Liver (tissue), 9 donors: ENCODE measurements around the gene SLC37A4. TPM values are rescaled to one million over a fixed set of nuclear protein-coding genes. Genes with fewer than 3 reads are reported as not detected.
"Not testable (repeated sequence)": the region's sequence is repeated elsewhere in the genome, so short reads cannot be mapped to it uniquely, and the experiment has no call there.

Experiments used
- DNase-seq: peaks from one replicate; pipeline ENCODE4 v3.0.0-alpha.2; 2017; ENCODE audit warnings: low spot score
- H3K27ac ChIP-seq, 2 donors: one replicate each; pipeline ENCODE4 v1.7.0; 2013; ENCODE audit warnings: inconsistent platforms in 2 of 2, low read length in 2 of 2, control low read depth in 1 of 2, low read depth in 1 of 2, mild to moderate bottlenecking in 1 of 2
- H3K27me3 ChIP-seq, 4 donors: one replicate each; pipeline versions ENCODE4 v1.6.1 to v1.7.0; 2013; ENCODE audit warnings: low read length in 3 of 4, inconsistent platforms in 1 of 4, mild to moderate bottlenecking in 1 of 4, moderate library complexity in 1 of 4; ENCODE audit not compliant: control insufficient read depth in 4 of 4, insufficient read depth in 4 of 4
- H3K36me3 ChIP-seq, 4 donors: one replicate each; pipeline versions ENCODE4 v1.6.1 to v1.7.0; 2013; ENCODE audit warnings: low read length in 3 of 4, mild to moderate bottlenecking in 3 of 4, low read depth in 1 of 4, moderate library complexity in 1 of 4; ENCODE audit not compliant: control insufficient read depth in 4 of 4, insufficient read depth in 3 of 4
- H3K4me1 ChIP-seq, 4 donors: one replicate each; pipeline versions ENCODE4 v1.6.1 to v1.7.0; 2013; ENCODE audit warnings: low read length in 3 of 4, mild to moderate bottlenecking in 3 of 4, moderate library complexity in 1 of 4; ENCODE audit not compliant: control insufficient read depth in 4 of 4, insufficient read depth in 4 of 4
- H3K4me3 ChIP-seq, 3 donors: one replicate each; pipeline versions ENCODE4 v1.6.1 to v1.7.0; 2013; ENCODE audit warnings: low read length in 3 of 3, control low read depth in 1 of 3, low read depth in 1 of 3, mild to moderate bottlenecking in 1 of 3
- H3K9ac ChIP-seq, 2 donors: one replicate each; pipeline ENCODE4 v1.7.0; 2013; ENCODE audit warnings: low read length in 2 of 2, mild to moderate bottlenecking in 2 of 2, moderate library complexity in 2 of 2, control low read depth in 1 of 2, low read depth in 1 of 2
- H3K9me3 ChIP-seq, 4 donors: one replicate each; pipeline versions ENCODE4 v1.6.1 to v1.7.0; 2013; ENCODE audit warnings: low read length in 3 of 4; ENCODE audit not compliant: control insufficient read depth in 4 of 4
- EGR1 ChIP-seq, 2 donors: IDR thresholded peaks; 2 replicates each; pipeline ENCODE4 v1.6.1; 2016 to 2018; ENCODE audit warnings: antibody characterized with exemption in 2 of 2, low read depth in 2 of 2
- FOXA2 ChIP-seq: IDR thresholded peaks from 2 replicates; pipeline ENCODE4 v1.6.1; 2016; ENCODE audit warnings: antibody characterized with exemption
- GABPA ChIP-seq, 2 donors: IDR thresholded peaks in 1 of 2; conservative IDR thresholded peaks in 1 of 2; 2 replicates each; pipeline ENCODE4 v1.6.1; 2016; ENCODE audit warnings: antibody characterized with exemption in 2 of 2, mild to moderate bottlenecking in 1 of 2, moderate library complexity in 1 of 2
- HNF4A ChIP-seq, 2 donors: conservative IDR thresholded peaks; 2 replicates each; pipeline ENCODE4 v1.6.1; 2016; ENCODE audit warnings: antibody characterized with exemption in 2 of 2, mild to moderate bottlenecking in 2 of 2
- HNF4G ChIP-seq: IDR thresholded peaks from 2 replicates; pipeline ENCODE4 v1.6.1; 2016; ENCODE audit warnings: antibody characterized with exemption
- JUND ChIP-seq, 2 donors: IDR thresholded peaks; 2 replicates each; pipeline ENCODE4 v1.6.1; 2016; ENCODE audit warnings: antibody characterized with exemption in 2 of 2
- MAX ChIP-seq: IDR thresholded peaks from 2 replicates; pipeline ENCODE4 v1.6.1; 2016; ENCODE audit warnings: antibody characterized with exemption
- NR2F2 ChIP-seq: IDR thresholded peaks from 2 replicates; pipeline ENCODE4 v1.6.1; 2016; ENCODE audit warnings: antibody characterized with exemption
- RAD21 ChIP-seq, 2 donors: IDR thresholded peaks; 2 replicates each; pipeline ENCODE4 v1.6.1; 2016; ENCODE audit warnings: antibody characterized with exemption in 2 of 2, mild to moderate bottlenecking in 2 of 2
- RXRA ChIP-seq, 2 donors: IDR thresholded peaks; 2 replicates each; pipeline ENCODE4 v1.6.1; 2017 to 2018; ENCODE audit warnings: antibody characterized with exemption in 2 of 2, mild to moderate bottlenecking in 1 of 2
- SP1 ChIP-seq: IDR thresholded peaks from 2 replicates; pipeline ENCODE4 v1.6.1; 2018; ENCODE audit warnings: antibody characterized with exemption, mild to moderate bottlenecking
- TAF1 ChIP-seq: conservative IDR thresholded peaks from 2 replicates; pipeline ENCODE4 v1.6.1; 2016; ENCODE audit warnings: antibody characterized with exemption, mild to moderate bottlenecking
- YY1 ChIP-seq: IDR thresholded peaks from 2 replicates; pipeline ENCODE4 v1.6.1; 2016; ENCODE audit warnings: antibody characterized with exemption, mild to moderate bottlenecking
- WGBS: extraction: QIAGEN DNeasy Blood & Tissue Kit; methylation state at CpG from one replicate; pipeline ENCODE4 v1.1.7; 2013; 5-methylcytosine and 5-hydroxymethylcytosine counted together
- polyA plus RNA-seq, 2 donors: library from polyadenylated mRNA; stranded (reverse) in 1 of 2; unstranded in 1 of 2; fragments of 200-250 nt in 1 of 2; fragments of >200 nt in 1 of 2; fragmentation: Nextera tagmentation in 1 of 2; extraction: Ambion mirVana in 1 of 2; gene quantifications; one replicate each; pipeline versions ENCODE4 v1.2.1 to v1.2.3, GENCODE V29; 2013 to 2015
- total RNA-seq, 2 donors: library from RNA; depleted of rRNA; stranded (reverse); fragments of >200 nt; gene quantifications; one replicate each; pipeline ENCODE4 v1.2.3, GENCODE V29; 2014
- TF ChIP-seq, protein P1 (sequence below): IDR thresholded peaks from 2 replicates; pipeline ENCODE4 v1.6.1; 2016; ENCODE audit warnings: antibody characterized with exemption, mild to moderate bottlenecking
- TF ChIP-seq, protein P2 (sequence below): IDR thresholded peaks from 2 replicates; pipeline ENCODE4 v1.6.1; 2016; ENCODE audit warnings: antibody characterized with exemption
- TF ChIP-seq, protein P3 (sequence below): IDR thresholded peaks from 2 replicates; pipeline ENCODE4 v1.6.1; 2016; ENCODE audit warnings: antibody characterized with exemption
- donor health status: healthy.
- donor health status: healthy.
- donor health status: healthy.
- donor health status: healthy.
- donor health status: healthy.

SLC37A4 gene
- total and polyA plus RNA-seq, 4 donors: 62.7 to 184 (median 96.3) TPM

DNA sequence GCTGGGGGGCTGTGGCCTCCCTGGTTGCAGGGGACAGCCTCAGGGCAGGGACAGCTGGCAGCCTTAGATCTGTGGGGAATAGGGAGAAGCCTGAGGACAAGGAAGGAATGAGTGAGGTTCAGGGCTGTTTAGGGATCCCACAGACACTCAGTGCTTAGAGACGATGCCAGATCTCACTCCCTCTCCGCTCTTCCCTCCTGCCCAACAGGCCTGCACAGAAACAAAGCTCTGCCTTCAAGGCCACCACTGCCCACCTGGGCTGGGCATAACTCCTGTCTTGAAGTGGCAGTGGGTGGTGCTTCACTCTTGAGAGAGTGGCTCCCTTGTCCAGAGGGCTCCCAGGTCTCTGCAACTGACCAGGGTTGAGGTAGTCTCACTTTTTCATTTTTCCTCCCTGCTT is 45.9 kb downstream of the SLC37A4 start:
- DNase-seq: no peak
- H3K27ac ChIP-seq: no peak overlapping the region
- no peaks in the 10 kb centered on the region for H3K27me3 ChIP-seq
- no peaks in the 10 kb centered on the region for H3K9me3 ChIP-seq
- TF ChIP-seq YY1 (no peak), HNF4A (conservative IDR thresholded peaks at IDR 0.05) (no peak), RXRA (IDR thresholded peaks at IDR 0.05) (no peak), HNF4G (no peak), TAF1 (no peak), RAD21 (IDR thresholded peaks at IDR 0.05) (no peak), NR2F2 (no peak), JUND (IDR thresholded peaks at IDR 0.05) (no peak), GABPA (IDR thresholded peaks at IDR 0.05 in 1 of 2, conservative IDR thresholded peaks at IDR 0.05 in 1 of 2) (no peak), MAX (no peak), SP1 (no peak), FOXA2 (no peak), EGR1 (IDR thresholded peaks at IDR 0.05; ENCODE audit: low read depth in 2 of 2) (no peak)
- TF ChIP-seq, protein P1, sequence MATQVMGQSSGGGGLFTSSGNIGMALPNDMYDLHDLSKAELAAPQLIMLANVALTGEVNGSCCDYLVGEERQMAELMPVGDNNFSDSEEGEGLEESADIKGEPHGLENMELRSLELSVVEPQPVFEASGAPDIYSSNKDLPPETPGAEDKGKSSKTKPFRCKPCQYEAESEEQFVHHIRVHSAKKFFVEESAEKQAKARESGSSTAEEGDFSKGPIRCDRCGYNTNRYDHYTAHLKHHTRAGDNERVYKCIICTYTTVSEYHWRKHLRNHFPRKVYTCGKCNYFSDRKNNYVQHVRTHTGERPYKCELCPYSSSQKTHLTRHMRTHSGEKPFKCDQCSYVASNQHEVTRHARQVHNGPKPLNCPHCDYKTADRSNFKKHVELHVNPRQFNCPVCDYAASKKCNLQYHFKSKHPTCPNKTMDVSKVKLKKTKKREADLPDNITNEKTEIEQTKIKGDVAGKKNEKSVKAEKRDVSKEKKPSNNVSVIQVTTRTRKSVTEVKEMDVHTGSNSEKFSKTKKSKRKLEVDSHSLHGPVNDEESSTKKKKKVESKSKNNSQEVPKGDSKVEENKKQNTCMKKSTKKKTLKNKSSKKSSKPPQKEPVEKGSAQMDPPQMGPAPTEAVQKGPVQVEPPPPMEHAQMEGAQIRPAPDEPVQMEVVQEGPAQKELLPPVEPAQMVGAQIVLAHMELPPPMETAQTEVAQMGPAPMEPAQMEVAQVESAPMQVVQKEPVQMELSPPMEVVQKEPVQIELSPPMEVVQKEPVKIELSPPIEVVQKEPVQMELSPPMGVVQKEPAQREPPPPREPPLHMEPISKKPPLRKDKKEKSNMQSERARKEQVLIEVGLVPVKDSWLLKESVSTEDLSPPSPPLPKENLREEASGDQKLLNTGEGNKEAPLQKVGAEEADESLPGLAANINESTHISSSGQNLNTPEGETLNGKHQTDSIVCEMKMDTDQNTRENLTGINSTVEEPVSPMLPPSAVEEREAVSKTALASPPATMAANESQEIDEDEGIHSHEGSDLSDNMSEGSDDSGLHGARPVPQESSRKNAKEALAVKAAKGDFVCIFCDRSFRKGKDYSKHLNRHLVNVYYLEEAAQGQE: no peak
- TF ChIP-seq, protein P2, sequence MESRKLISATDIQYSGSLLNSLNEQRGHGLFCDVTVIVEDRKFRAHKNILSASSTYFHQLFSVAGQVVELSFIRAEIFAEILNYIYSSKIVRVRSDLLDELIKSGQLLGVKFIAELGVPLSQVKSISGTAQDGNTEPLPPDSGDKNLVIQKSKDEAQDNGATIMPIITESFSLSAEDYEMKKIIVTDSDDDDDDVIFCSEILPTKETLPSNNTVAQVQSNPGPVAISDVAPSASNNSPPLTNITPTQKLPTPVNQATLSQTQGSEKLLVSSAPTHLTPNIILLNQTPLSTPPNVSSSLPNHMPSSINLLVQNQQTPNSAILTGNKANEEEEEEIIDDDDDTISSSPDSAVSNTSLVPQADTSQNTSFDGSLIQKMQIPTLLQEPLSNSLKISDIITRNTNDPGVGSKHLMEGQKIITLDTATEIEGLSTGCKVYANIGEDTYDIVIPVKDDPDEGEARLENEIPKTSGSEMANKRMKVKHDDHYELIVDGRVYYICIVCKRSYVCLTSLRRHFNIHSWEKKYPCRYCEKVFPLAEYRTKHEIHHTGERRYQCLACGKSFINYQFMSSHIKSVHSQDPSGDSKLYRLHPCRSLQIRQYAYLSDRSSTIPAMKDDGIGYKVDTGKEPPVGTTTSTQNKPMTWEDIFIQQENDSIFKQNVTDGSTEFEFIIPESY: no peak
- TF ChIP-seq, protein P3, sequence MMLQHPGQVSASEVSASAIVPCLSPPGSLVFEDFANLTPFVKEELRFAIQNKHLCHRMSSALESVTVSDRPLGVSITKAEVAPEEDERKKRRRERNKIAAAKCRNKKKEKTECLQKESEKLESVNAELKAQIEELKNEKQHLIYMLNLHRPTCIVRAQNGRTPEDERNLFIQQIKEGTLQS: no peak
- H3K4me1 ChIP-seq: no peaks in the 10 kb centered on the region
- 94% methylated on average over 2 of the region's 2 CpGs for WGBS
- no peak overlapping the region for H3K4me3 ChIP-seq
- no peak overlapping the region for H3K9ac ChIP-seq
- no peaks in the 10 kb centered on the region for H3K36me3 ChIP-seq

DNA sequence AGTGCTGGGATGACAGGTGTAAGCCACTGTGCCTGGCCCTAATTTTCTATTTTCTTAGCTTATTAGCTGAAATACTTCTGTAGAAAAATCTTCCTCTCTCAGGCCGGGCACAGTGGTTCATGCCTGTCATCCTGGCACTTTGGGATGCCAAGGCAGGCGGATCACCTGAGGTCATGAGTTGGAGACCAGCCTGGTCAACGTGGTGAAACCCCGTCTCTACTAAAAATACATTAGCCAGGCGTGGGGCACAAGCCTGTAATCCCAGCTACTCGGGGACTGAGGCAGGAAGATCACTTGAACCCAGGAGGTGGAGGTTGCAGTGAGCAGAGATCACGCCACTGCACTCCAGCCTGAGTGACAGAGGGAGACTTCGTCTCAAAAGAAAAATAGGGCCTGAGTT is 46.3 kb downstream of the SLC37A4 start:
- not testable (repeated sequence) for DNase-seq, H3K36me3 ChIP-seq, H3K9me3 ChIP-seq, H3K4me1 ChIP-seq, H3K27ac ChIP-seq, H3K9ac ChIP-seq, H3K4me3 ChIP-seq, H3K27me3 ChIP-seq
- 69% methylated on average over 8 of the region's 8 CpGs for WGBS
